Embryonic facial prominence (tissue), 1 donor: ENCODE results near the gene DCUN1D2.
"Not testable (repeated sequence)": the region's sequence is repeated elsewhere in the genome, so short reads cannot be mapped to it uniquely, and the experiment has no call there.

Source experiments
- DNase-seq: peaks from one replicate; pipeline ENCODE4 v3.0.0-alpha.2; 2016; ENCODE audit errors: extremely low spot score

Gene DCUN1D2

GRCh38 chr13:113446488-113446854, 44.0 kb downstream of the DCUN1D2 start:
- DNase-seq = no peak

DNA sequence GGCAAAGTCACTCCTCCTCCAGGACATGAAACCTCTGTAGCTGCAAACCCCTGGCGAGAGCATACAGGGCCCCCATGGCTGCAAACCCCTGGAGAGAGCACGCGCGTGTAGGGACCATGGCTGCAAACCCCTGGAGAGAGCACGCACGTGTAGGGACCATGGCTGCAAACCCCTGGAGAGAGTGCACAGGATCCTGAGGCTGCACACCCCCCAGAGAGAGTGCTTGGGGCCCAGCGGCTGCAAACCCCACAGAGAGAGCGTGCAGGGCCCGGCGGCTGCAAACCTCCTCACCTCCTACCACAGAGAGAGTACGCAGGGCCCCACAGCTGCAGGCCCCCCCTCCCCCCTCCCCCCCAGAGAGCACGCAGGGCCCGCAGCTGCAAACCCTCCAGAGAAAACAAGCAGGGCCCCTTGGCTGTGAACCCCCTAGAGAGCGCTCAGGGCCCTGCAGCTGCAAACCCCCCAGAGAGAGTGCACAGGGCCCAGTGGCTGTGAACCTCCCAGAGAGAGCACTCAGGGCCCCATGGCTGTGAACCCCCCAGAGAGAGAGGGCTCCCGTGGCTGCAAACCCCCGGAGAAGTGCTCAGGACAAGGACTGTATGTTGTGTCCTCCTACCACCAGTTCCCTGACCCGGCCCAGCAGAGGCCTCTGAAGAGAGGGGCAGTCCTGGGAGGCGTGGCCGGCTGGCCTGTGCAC, 44.6 kb downstream of the DCUN1D2 start:
- no peak for DNase-seq

DNA sequence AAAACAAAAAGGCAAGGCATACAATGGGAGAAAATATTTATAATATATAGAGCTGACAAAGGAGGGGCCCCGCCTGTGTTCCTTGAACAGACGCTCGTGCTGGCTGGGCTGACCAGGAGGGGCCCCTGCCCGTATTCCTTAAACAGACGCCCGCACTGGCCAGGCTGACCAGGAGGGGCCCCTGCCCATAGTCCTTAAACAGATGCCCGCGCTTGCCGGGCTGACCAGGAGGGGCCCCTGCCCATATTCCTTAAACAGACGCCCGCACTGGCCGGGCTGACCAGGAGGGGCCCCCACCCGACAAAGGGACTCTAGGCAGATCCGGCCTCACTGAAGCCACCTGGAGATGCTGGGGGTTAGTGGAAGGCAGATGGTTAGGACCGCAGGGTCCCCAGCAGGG, 46.5 kb downstream of the DCUN1D2 start:
- DNase-seq = no peak

DNA sequence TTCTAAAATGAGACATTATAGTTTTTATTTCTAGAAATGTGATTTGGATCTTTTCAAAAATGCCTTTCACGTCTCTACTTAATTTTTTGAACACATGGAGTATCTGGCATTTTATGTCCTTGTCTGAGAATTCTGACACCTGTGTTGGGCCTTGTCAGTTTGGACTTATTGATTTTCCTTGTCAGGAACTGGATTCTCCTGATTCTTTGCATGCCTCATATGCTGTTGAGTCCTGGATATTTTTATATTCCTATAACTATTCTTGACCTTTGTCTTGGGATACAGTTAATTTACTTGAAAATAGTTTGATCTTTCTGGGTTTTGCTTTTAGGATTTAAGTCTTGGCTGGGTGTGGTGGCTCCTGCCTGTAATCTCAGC, 47.5 kb downstream of the DCUN1D2 start:
- DNase-seq = no peak

- no peak for DNase-seq
Measured at GRCh38 chr13:113442354-113442984, 48.0 kb downstream of the DCUN1D2 start.

- no peak for DNase-seq
Measured at GRCh38 chr13:113441661-113442060, 48.9 kb downstream of the DCUN1D2 start.

GRCh38 chr13:113437408-113438010, 53.0 kb downstream of the DCUN1D2 start:
- DNase-seq = no peak

DNA sequence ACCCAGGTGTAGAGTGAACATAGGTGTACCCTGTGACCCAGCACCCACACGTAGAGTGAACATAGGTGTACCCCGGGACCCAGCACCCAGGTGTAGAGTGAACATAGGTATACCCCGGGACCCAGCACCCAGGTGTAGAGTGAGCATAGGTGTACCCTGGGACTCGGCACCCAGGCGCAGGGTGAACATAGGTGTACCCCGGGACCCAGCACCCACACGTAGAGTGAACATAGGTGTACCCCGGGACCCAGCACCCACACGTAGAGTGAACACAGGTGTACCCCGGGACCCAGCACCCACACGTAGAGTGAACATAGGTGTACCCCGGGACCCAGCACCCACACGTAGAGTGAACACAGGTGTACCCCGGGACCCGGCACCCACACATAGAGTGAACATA, 53.6 kb downstream of the DCUN1D2 start:
- not testable (repeated sequence) for DNase-seq

GRCh38 chr13:113435907-113436306, 54.6 kb downstream of the DCUN1D2 start:
- not testable (repeated sequence) for DNase-seq

DNA sequence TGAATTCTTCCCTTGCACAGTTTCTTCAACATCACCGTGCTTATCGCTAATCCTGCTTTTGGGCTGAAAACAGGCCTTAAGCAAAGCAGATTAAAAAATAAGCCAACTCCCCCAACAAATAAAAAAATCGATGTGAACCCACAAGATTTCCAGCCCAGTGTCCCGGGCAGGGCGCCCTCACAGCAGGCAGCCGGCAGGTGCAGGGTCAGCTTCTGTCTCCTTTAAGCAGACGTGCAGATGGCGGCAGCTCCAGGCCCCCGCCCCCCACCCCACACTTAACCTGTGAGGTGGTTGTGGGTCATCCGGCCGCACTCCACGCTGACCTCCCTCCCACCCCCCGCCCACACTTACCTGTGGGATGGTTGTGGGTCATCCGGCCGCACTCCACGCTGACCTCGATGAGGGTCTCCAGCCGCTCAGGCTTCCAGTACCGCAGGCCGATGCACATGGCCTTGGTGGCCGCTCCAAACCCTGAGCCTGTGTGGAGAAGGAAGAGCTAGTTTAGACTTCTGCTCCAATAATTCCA, 57.1 kb downstream of the DCUN1D2 start:
- no peak for DNase-seq

DNA sequence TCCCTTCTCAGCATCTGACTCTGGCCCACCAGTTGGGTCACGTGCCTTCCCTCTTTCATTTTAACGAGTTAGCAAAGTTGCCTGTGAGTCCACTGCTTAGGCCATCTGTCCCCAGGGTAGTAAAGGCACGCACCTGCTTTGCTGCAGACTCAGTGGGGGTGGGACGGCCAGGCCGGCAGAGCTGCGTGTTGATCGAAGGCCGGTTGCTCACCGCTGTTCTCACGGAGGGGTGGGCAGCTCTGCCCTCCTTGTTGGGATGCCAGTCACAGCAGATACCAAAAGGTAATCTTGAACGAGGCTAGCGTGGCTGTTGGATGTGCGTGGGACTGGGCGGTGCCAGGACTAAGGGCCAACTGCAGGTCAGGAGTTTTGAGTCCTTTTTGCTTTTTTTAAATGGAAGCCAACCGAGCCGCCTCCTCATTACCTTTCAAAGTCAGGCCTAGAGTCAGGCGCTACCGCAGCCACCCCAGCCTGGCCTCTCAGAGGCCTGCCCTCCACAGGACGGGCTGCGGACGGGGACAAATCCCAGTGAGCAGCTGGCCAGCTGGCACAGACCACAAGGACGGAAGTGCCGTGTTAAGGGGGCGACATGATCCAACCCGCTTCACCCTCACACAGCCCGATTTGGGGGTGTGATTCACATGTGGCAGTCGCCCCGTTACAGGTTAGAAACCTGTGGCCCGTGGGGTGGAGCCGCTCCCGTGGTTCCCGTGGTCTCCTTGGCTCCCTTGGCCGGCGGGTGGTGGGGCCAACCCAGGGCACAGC, 57.8 kb downstream of the DCUN1D2 start:
- DNase-seq = no peak

DNA sequence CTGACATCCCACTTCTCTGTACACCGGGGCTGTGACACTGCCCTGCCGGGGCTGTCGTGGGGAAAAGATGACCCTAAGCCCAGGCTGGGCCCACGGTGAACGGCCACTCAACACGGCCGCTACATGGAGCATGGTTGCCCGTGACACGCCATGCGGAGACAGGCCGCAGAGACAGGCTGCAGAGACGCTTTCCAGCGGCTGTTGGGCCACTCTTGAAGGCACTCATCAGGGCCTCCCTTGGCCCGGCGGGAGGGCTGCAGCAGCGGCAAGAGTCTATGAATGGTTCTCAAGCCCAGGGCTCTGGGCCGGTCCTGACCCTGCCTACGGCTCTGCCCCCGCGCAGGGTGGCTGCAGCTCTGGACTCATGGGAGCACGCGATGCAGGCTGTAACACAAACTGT, 59.3 kb downstream of the DCUN1D2 start:
- no peak for DNase-seq

DNA sequence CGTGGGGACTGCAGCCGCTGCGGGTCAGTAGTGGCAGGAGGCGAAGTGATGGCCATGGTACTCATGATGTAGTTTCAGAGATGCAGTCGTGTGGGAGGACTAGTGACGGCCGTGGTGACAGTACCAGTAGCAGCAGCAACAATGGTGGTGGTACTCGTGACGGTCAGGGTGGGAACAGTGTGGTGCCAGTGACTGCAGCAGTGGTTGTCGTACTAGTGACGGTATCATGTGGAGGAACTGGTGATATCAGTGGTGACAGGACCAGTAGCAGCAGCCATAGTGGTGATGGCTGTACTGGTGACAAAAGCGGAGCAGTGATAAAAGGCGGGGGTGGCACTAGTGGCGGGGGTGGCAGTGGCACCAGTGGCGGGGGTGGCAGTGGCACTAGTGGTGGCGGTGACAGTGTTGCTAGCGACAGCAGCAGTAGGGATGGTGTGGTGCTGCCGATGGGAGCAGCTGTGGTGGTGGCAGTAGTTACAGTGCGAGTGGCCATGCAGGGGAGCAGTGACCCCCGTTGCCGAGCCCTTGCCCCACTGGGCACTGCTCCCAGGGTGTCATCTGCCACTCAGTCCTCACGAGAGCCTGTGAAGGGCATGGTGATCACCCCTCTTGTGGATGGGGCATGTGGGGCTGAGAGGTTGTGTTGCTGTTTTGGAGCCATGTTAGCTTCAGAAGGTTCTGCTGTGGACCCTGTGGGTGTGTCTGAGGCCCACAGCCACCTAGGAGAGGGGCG, 60.0 kb downstream of the DCUN1D2 start:
- no peak for DNase-seq

GRCh38 chr13:113429608-113429985, 60.9 kb downstream of the DCUN1D2 start:
- DNase-seq = no peak

GRCh38 chr13:113428871-113429607, 61.5 kb downstream of the DCUN1D2 start:
- no peak for DNase-seq

- no peak for DNase-seq
Measured at GRCh38 chr13:113428469-113428865, 62.0 kb downstream of the DCUN1D2 start.

DNA sequence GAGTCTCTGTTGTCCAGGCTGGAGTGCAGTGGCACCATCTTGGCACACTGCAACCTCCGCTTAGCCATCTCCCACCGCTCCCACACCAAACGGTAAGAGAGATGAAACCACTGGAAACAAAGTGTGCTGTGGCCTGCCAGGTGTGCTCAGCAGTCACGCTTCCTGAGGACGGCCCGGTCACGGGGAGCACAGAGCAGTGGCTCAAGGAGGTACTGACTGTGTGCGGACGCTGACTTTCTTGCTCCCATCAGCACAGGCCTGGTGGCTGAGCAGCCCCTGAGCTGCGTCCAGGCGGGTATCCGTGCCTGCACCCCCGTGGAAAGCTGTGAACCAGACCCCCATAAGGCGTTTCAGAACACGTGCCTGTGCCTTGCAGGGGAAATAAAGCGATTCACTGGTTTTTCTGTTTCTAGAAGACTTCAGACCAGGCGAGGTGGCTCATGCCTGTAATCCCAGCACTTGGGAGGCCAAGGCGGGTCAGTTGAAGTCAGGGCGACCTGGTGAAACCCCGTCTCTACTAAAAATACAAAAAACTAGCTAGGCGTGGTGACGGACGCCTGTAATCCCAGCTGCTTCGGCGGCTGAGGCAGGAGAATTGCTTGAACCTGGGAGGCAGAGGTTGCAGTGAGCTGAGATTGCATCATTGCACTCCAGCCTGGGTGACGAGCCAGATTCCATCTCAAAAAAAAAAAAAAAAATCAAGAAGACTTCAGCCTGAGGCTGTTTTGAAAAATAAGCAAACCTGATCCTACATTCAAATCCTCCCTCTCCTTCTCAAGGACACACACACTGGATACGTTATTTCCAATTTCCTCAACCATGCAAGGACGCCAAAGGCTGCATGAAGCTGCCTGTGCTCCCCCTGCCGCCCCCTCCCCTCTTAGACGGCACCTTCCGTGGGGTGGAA, 62.7 kb downstream of the DCUN1D2 start:
- DNase-seq = no peak

DNA sequence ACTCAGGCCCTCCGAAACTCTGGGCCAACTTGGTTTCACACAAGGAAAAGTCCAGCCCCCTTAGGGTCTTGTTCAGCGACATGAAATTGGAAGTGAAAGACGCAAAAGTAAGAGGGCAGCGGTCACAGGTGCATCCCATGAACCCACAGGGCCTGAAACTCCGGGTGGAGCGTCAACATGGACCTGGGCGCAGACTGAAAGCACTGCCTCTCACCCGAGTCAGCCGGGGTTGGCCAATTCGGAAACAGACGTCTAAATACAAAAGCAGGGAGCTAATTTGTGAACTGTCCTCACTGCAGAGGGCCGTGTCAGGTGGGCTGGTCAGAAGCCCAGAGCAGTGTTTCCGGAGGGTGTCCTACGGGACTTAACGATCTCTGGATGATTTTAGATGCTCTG, 63.9 kb downstream of the DCUN1D2 start:
- no peak for DNase-seq

DNA sequence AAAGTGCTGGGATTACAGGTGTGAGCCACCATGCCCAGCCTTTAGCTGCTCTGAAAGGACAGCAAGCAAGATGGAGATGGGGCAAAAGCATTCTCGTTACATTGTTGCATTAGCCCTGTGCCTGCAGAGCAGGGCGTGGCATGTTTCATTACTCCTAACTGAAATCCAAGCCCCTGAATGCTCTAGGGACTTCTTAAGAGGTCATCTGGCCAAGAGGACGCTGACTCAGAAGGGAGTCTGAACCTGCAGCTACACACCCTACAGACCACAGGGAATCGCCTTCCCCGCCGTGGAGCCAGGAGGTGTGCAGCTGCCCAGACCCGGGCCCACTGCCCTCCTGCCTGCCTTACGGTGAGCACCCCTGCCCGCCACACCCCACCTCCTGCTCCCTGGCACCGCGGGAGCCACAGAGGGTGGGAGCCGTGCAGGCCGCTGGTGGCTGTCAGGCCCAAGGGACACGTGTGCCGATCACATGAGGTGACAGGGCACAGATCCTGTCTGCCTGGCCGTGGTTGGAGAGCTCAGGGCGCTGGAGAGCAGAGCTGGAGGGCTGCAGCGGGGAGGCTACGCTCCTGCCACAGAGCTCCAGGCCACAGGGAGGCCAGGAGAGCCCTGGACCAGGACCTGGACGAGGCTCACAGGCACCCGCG, 64.4 kb downstream of the DCUN1D2 start:
- no peak for DNase-seq
